ENCODE measurements around the gene PRXL2C.
"Not testable (repeated sequence)": the region's sequence is repeated elsewhere in the genome, so short reads cannot be mapped to it uniquely, and the experiment has no call there.

PRXL2C gene

GRCh38 chr9:96646081-96646991 is 8.8 kb downstream of the PRXL2C start:
- Histone ChIP-seq H3K4me1 (ENCODE audit: control insufficient read depth, insufficient read depth, low read length) (peaks cover 4% of the 10 kb centered on the region), H3K27me3 (ENCODE audit: control insufficient read depth in 1 of 2, insufficient read depth in 2 of 2, low read length in 2 of 2) (no peaks in the 10 kb centered on the region), H3K36me3 (ENCODE audit: control insufficient read depth in 2 of 2, insufficient read depth in 2 of 2, low read length in 2 of 2) (peaks cover 29 to 37% of the 10 kb centered on the region in 2 donors), H3K4me3 (ENCODE audit: low read length in 2 of 2) (peak overlapping the region in 1 of 2 donors; percentile 29), H3K9ac (ENCODE audit: low read length in 2 of 2) (no peak overlapping the region), H3K9me3 (ENCODE audit: control insufficient read depth in 2 of 2, low read length in 2 of 2) (no peaks in the 10 kb centered on the region), H3K27ac (ENCODE audit: low read length) (no peak overlapping the region)

GRCh38 chr9:96644137-96644536 is 11.0 kb downstream of the PRXL2C start:
- peaks cover 19 to 22% of the 10 kb centered on the region in 2 donors for H3K36me3 ChIP-seq (ENCODE audit: control insufficient read depth in 2 of 2, insufficient read depth in 2 of 2, low read length in 2 of 2)

GRCh38 chr9:96641514-96641913 is 13.6 kb downstream of the PRXL2C start:
- H3K4me1 ChIP-seq (ENCODE audit: control insufficient read depth, insufficient read depth, low read length) = peaks cover 3% of the 10 kb centered on the region
- H3K9ac ChIP-seq (ENCODE audit: low read length in 2 of 2) = no peak overlapping the region
- no peak overlapping the region for H3K4me3 ChIP-seq (ENCODE audit: low read length in 2 of 2)
- H3K27ac ChIP-seq (ENCODE audit: low read length) = no peak overlapping the region
- H3K36me3 ChIP-seq (ENCODE audit: control insufficient read depth in 2 of 2, insufficient read depth in 2 of 2, low read length in 2 of 2) = peaks cover 13 to 18% of the 10 kb centered on the region in 2 donors
- H3K27me3 ChIP-seq (ENCODE audit: control insufficient read depth in 1 of 2, insufficient read depth in 2 of 2, low read length in 2 of 2) = no peaks in the 10 kb centered on the region
- no peaks in the 10 kb centered on the region for H3K9me3 ChIP-seq (ENCODE audit: control insufficient read depth in 2 of 2, low read length in 2 of 2)

More at GRCh38 chr9:96644137-96644536, 11.0 kb downstream of the PRXL2C start:
- Histone ChIP-seq H3K27me3 (ENCODE audit: control insufficient read depth in 1 of 2, insufficient read depth in 2 of 2, low read length in 2 of 2) (no peaks in the 10 kb centered on the region), H3K9ac (ENCODE audit: low read length in 2 of 2) (no peak overlapping the region), H3K4me1 (ENCODE audit: control insufficient read depth, insufficient read depth, low read length) (peaks cover 4% of the 10 kb centered on the region), H3K4me3 (ENCODE audit: low read length in 2 of 2) (no peak overlapping the region), H3K27ac (ENCODE audit: low read length) (no peak overlapping the region), H3K9me3 (ENCODE audit: control insufficient read depth in 2 of 2, low read length in 2 of 2) (no peaks in the 10 kb centered on the region)

- no peak overlapping the region for H3K9ac ChIP-seq (ENCODE audit: low read length in 2 of 2)
- no peaks in the 10 kb centered on the region for H3K9me3 ChIP-seq (ENCODE audit: control insufficient read depth in 2 of 2, low read length in 2 of 2)
- H3K4me3 ChIP-seq (ENCODE audit: low read length in 2 of 2) = no peak overlapping the region
- no peaks in the 10 kb centered on the region for H3K4me1 ChIP-seq (ENCODE audit: control insufficient read depth, insufficient read depth, low read length)
- H3K36me3 ChIP-seq (ENCODE audit: control insufficient read depth in 2 of 2, insufficient read depth in 2 of 2, low read length in 2 of 2) = peaks cover 8% of the 10 kb centered on the region in 2 donors
- H3K27ac ChIP-seq (ENCODE audit: low read length) = no peak overlapping the region
- H3K27me3 ChIP-seq (ENCODE audit: control insufficient read depth in 1 of 2, insufficient read depth in 2 of 2, low read length in 2 of 2) = no peaks in the 10 kb centered on the region
These were observed 16.3 kb downstream of the PRXL2C start for GRCh38 chr9:96638606-96639364.

GRCh38 chr9:96636368-96636767 is 18.7 kb downstream of the PRXL2C start:
- H3K9me3 ChIP-seq (ENCODE audit: control insufficient read depth in 2 of 2, low read length in 2 of 2) = no peaks in the 10 kb centered on the region
- no peak overlapping the region for H3K9ac ChIP-seq (ENCODE audit: low read length in 2 of 2)
- H3K4me3 ChIP-seq (ENCODE audit: low read length in 2 of 2) = no peak overlapping the region
- no peaks in the 10 kb centered on the region for H3K4me1 ChIP-seq (ENCODE audit: control insufficient read depth, insufficient read depth, low read length)
- no peak overlapping the region for H3K27ac ChIP-seq (ENCODE audit: low read length)
- peaks cover 0 to under 1% of the 10 kb centered on the region in 2 donors for H3K36me3 ChIP-seq (ENCODE audit: control insufficient read depth in 2 of 2, insufficient read depth in 2 of 2, low read length in 2 of 2)
- H3K27me3 ChIP-seq (ENCODE audit: control insufficient read depth in 1 of 2, insufficient read depth in 2 of 2, low read length in 2 of 2) = no peaks in the 10 kb centered on the region

- not testable (repeated sequence) for H3K27ac ChIP-seq (ENCODE audit: low read length); H3K27me3 ChIP-seq (ENCODE audit: control insufficient read depth in 1 of 2, insufficient read depth in 2 of 2, low read length in 2 of 2); H3K4me1 ChIP-seq (ENCODE audit: control insufficient read depth, insufficient read depth, low read length); H3K9ac ChIP-seq (ENCODE audit: low read length in 2 of 2); H3K9me3 ChIP-seq (ENCODE audit: control insufficient read depth in 2 of 2, low read length in 2 of 2); H3K36me3 ChIP-seq (ENCODE audit: control insufficient read depth in 2 of 2, insufficient read depth in 2 of 2, low read length in 2 of 2); H3K4me3 ChIP-seq (ENCODE audit: low read length in 2 of 2)
These were observed 21.5 kb downstream of the PRXL2C start for GRCh38 chr9:96633579-96633978.

GRCh38 chr9:96626912-96627311 is 28.2 kb downstream of the PRXL2C start:
- no peaks in the 10 kb centered on the region for H3K36me3 ChIP-seq (ENCODE audit: control insufficient read depth in 2 of 2, insufficient read depth in 2 of 2, low read length in 2 of 2)
- no peaks in the 10 kb centered on the region for H3K9me3 ChIP-seq (ENCODE audit: control insufficient read depth in 2 of 2, low read length in 2 of 2)
- H3K27me3 ChIP-seq (ENCODE audit: control insufficient read depth in 1 of 2, insufficient read depth in 2 of 2, low read length in 2 of 2) = peaks cover 0 to 3% of the 10 kb centered on the region in 2 donors
- no peak overlapping the region for H3K9ac ChIP-seq (ENCODE audit: low read length in 2 of 2)
- no peak overlapping the region for H3K27ac ChIP-seq (ENCODE audit: low read length)
- no peak overlapping the region for H3K4me3 ChIP-seq (ENCODE audit: low read length in 2 of 2)
- H3K4me1 ChIP-seq (ENCODE audit: control insufficient read depth, insufficient read depth, low read length) = no peaks in the 10 kb centered on the region

GRCh38 chr9:96621618-96622017 is 33.5 kb downstream of the PRXL2C start:
- no peaks in the 10 kb centered on the region for H3K36me3 ChIP-seq (ENCODE audit: control insufficient read depth in 2 of 2, insufficient read depth in 2 of 2, low read length in 2 of 2)
- H3K9ac ChIP-seq (ENCODE audit: low read length in 2 of 2) = no peak overlapping the region
- H3K4me1 ChIP-seq (ENCODE audit: control insufficient read depth, insufficient read depth, low read length) = peaks cover 10% of the 10 kb centered on the region
- no peaks in the 10 kb centered on the region for H3K9me3 ChIP-seq (ENCODE audit: control insufficient read depth in 2 of 2, low read length in 2 of 2)
- H3K27ac ChIP-seq (ENCODE audit: low read length) = no peak overlapping the region
- no peak overlapping the region for H3K4me3 ChIP-seq (ENCODE audit: low read length in 2 of 2)
- H3K27me3 ChIP-seq (ENCODE audit: control insufficient read depth in 1 of 2, insufficient read depth in 2 of 2, low read length in 2 of 2) = no peaks in the 10 kb centered on the region

GRCh38 chr9:96620832-96621269 is 34.3 kb downstream of the PRXL2C start:
- Histone ChIP-seq H3K9ac (ENCODE audit: low read length in 2 of 2) (no peak overlapping the region), H3K4me3 (ENCODE audit: low read length in 2 of 2) (no peak overlapping the region)

GRCh38 chr9:96620181-96620514 is 35.0 kb downstream of the PRXL2C start:
- H3K27me3 ChIP-seq (ENCODE audit: control insufficient read depth in 1 of 2, insufficient read depth in 2 of 2, low read length in 2 of 2) = no peaks in the 10 kb centered on the region
- peak overlapping the region in 1 of 2 donors; percentile 29 for H3K9ac ChIP-seq (ENCODE audit: low read length in 2 of 2)
- peaks cover 10% of the 10 kb centered on the region for H3K4me1 ChIP-seq (ENCODE audit: control insufficient read depth, insufficient read depth, low read length)

More at GRCh38 chr9:96620832-96621269, 34.3 kb downstream of the PRXL2C start:
- Histone ChIP-seq H3K27ac (ENCODE audit: low read length) (no peak overlapping the region), H3K36me3 (ENCODE audit: control insufficient read depth in 2 of 2, insufficient read depth in 2 of 2, low read length in 2 of 2) (no peaks in the 10 kb centered on the region), H3K27me3 (ENCODE audit: control insufficient read depth in 1 of 2, insufficient read depth in 2 of 2, low read length in 2 of 2) (no peaks in the 10 kb centered on the region), H3K4me1 (ENCODE audit: control insufficient read depth, insufficient read depth, low read length) (peaks cover 10% of the 10 kb centered on the region), H3K9me3 (ENCODE audit: control insufficient read depth in 2 of 2, low read length in 2 of 2) (no peaks in the 10 kb centered on the region)

More at GRCh38 chr9:96620181-96620514, 35.0 kb downstream of the PRXL2C start:
- Histone ChIP-seq H3K27ac (ENCODE audit: low read length) (no peak overlapping the region), H3K4me3 (ENCODE audit: low read length in 2 of 2) (peak overlapping the region; percentile 63 to 76), H3K9me3 (ENCODE audit: control insufficient read depth in 2 of 2, low read length in 2 of 2) (no peaks in the 10 kb centered on the region), H3K36me3 (ENCODE audit: control insufficient read depth in 2 of 2, insufficient read depth in 2 of 2, low read length in 2 of 2) (no peaks in the 10 kb centered on the region)

Data from stomach smooth muscle (tissue), 2 donors.